ENCODE data around the gene CHAD. TPM values are rescaled to one million over a fixed set of nuclear protein-coding genes. Genes with fewer than 3 reads are reported as not detected.

The CHAD gene
- total and polyA plus RNA-seq, 2 of the 13 experiments (the other 11 are each of a cell fraction or from before 2014, with no cell fraction given): 1.4 TPM; not detected in 1

DNA sequence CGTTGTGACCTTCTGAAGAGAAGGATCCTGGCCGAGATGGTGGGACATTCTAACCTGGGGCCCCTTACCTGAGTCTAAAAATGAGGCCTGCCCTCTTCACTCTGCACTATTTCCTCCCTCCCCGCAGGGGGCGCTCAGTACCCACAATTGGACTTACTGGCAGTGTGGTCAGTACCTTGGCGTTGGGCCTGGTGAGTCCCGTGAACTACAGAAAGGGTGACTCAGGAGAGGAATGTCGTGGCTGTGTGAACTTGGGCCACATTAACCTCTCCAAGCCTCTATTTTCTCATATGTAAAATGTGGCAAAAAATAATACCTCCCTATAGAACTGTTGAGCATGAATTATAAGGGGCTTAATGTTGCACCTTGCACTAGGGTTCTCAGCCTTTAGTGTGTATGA is 13.8 kb upstream of the CHAD start (continued):
- TF ChIP-seq ZNF788 (CRISPR knock-in tag; IDR thresholded peaks at IDR 0.05; ENCODE audit: borderline replicate concordance) (peak; percentile 70; the same call in 1 of the 2 replicates), STAG1 (CRISPR knock-in tag; IDR thresholded peaks at IDR 0.05) (peak; percentile 98), NFKBIZ (CRISPR knock-in tag; IDR thresholded peaks at IDR 0.05) (0 out of 2 replicates have a peak, but pooled peaks have one; percentile 72), SNRNP70 (IDR thresholded peaks at IDR 0.05; ENCODE audit: low read depth, low read length) (no peak), ZNF143 (CRISPR knock-in tag; IDR thresholded peaks at IDR 0.05) (no peak), ZNF570 (CRISPR knock-in tag; IDR thresholded peaks at IDR 0.05; ENCODE audit: borderline replicate concordance) (no peak), ZNF878 (CRISPR knock-in tag; IDR thresholded peaks at IDR 0.05) (no peak), ZNF749 (CRISPR knock-in tag; IDR thresholded peaks at IDR 0.05; ENCODE audit: borderline replicate concordance) (no peak), REPIN1 (CRISPR knock-in tag; IDR thresholded peaks at IDR 0.05; ENCODE audit: borderline replicate concordance, low read depth) (no peak), ZSCAN22 (CRISPR knock-in tag; IDR thresholded peaks at IDR 0.05) (no peak), ZNF33A (CRISPR knock-in tag; IDR thresholded peaks at IDR 0.05; ENCODE audit: borderline replicate concordance) (no peak), ZNF709 (CRISPR knock-in tag; IDR thresholded peaks at IDR 0.05) (no peak), MTA3 (CRISPR knock-in tag; IDR thresholded peaks at IDR 0.05) (no peak), ZNF292 (CRISPR knock-in tag; IDR thresholded peaks at IDR 0.05; ENCODE audit: borderline replicate concordance, low read depth) (no peak), CHD4 (IDR thresholded peaks at IDR 0.05; ENCODE audit: borderline replicate concordance, low read length) (no peak), SP140L (CRISPR knock-in tag; IDR thresholded peaks at IDR 0.05; ENCODE audit: borderline replicate concordance) (no peak), ZNF430 (CRISPR knock-in tag; IDR thresholded peaks at IDR 0.05) (no peak), ZBTB21 (CRISPR knock-in tag; IDR thresholded peaks at IDR 0.05) (no peak), SATB2 (CRISPR knock-in tag; IDR thresholded peaks at IDR 0.05) (no peak)
- TF ChIP-seq, protein P1, sequence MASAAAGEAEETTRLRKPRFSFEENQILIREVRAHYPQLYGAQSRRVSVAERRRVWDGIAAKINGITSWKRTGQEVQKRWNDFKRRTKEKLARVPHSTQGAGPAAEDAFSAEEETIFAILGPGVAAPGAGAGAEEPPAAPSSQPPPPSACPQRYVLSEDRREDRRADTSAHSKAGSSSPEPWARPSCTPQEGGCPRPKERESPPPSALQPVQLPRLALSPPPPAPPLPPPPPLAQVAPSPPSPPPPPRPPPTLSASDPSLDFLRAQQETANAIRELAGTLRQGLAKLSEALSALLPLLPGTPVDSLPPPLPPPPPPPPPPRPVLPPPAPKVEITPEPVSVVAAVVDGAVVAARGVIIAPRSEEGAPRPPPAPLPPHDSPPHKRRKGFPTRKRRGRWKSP (CRISPR knock-in tag; IDR thresholded peaks at IDR 0.05): peak; percentile 66; the same call in 1 of the 2 replicates
- TF ChIP-seq, protein P2, sequence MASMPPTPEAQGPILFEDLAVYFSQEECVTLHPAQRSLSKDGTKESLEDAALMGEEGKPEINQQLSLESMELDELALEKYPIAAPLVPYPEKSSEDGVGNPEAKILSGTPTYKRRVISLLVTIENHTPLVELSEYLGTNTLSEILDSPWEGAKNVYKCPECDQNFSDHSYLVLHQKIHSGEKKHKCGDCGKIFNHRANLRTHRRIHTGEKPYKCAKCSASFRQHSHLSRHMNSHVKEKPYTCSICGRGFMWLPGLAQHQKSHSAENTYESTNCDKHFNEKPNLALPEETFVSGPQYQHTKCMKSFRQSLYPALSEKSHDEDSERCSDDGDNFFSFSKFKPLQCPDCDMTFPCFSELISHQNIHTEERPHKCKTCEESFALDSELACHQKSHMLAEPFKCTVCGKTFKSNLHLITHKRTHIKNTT (CRISPR knock-in tag; IDR thresholded peaks at IDR 0.05): no peak
- TF ChIP-seq, protein P3, sequence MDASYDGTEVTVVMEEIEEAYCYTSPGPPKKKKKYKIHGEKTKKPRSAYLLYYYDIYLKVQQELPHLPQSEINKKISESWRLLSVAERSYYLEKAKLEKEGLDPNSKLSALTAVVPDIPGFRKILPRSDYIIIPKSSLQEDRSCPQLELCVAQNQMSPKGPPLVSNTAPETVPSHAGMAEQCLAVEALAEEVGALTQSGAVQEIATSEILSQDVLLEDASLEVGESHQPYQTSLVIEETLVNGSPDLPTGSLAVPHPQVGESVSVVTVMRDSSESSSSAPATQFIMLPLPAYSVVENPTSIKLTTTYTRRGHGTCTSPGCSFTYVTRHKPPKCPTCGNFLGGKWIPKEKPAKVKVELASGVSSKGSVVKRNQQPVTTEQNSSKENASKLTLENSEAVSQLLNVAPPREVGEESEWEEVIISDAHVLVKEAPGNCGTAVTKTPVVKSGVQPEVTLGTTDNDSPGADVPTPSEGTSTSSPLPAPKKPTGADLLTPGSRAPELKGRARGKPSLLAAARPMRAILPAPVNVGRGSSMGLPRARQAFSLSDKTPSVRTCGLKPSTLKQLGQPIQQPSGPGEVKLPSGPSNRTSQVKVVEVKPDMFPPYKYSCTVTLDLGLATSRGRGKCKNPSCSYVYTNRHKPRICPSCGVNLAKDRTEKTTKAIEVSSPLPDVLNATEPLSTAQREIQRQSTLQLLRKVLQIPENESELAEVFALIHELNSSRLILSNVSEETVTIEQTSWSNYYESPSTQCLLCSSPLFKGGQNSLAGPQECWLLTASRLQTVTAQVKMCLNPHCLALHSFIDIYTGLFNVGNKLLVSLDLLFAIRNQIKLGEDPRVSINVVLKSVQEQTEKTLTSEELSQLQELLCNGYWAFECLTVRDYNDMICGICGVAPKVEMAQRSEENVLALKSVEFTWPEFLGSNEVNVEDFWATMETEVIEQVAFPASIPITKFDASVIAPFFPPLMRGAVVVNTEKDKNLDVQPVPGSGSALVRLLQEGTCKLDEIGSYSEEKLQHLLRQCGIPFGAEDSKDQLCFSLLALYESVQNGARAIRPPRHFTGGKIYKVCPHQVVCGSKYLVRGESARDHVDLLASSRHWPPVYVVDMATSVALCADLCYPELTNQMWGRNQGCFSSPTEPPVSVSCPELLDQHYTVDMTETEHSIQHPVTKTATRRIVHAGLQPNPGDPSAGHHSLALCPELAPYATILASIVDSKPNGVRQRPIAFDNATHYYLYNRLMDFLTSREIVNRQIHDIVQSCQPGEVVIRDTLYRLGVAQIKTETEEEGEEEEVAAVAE (CRISPR knock-in tag; IDR thresholded peaks at IDR 0.05; ENCODE audit: borderline replicate concordance): peak; percentile 70; the same call in 1 of the 2 replicates
- TF ChIP-seq, protein P4, sequence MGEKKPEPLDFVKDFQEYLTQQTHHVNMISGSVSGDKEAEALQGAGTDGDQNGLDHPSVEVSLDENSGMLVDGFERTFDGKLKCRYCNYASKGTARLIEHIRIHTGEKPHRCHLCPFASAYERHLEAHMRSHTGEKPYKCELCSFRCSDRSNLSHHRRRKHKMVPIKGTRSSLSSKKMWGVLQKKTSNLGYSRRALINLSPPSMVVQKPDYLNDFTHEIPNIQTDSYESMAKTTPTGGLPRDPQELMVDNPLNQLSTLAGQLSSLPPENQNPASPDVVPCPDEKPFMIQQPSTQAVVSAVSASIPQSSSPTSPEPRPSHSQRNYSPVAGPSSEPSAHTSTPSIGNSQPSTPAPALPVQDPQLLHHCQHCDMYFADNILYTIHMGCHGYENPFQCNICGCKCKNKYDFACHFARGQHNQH (CRISPR knock-in tag; IDR thresholded peaks at IDR 0.05): peak; percentile 66
